SK-N-SH treated with all-trans-retinoic acid at 6 μM for 48 hours (cell line): ENCODE measurements around the gene UBE2V1.

Source experiments
- BACH2 ChIP-seq: fragments of 250-450 bp; sonication (Bioruptor Pico); IDR thresholded peaks from 2 replicates; pipeline ENCODE4 v1.9.0; 2021; ENCODE audit warnings: mild to moderate bottlenecking, borderline replicate concordance
- SNAI2 ChIP-seq: fragments of 250-450 bp; sonication (Bioruptor Pico); IDR thresholded peaks from 2 replicates; pipeline ENCODE4 v1.5.0; 2020; ENCODE audit warnings: mild to moderate bottlenecking, moderate library complexity
- TCF4 ChIP-seq: fragments of 250-450 bp; sonication (Bioruptor Pico); IDR thresholded peaks from 2 replicates; pipeline ENCODE4 v1.8.0; 2021; ENCODE audit warnings: mild to moderate bottlenecking, moderate library complexity, borderline replicate concordance

- TF ChIP-seq SNAI2 (CRISPR knock-in tag) (no peak), TCF4 (CRISPR knock-in tag) (no peak), BACH2 (CRISPR knock-in tag) (no peak)
Observed at GRCh38 chr20:50071039-50071888, 41.7 kb downstream of the UBE2V1 start.
